ENCODE data around the gene RPTOR.
A peak's percentile ranks its signal among the peaks of the same experiment; 100 is the strongest.
"Not testable (repeated sequence)": the region's sequence is repeated elsewhere in the genome, so short reads cannot be mapped to it uniquely, and the experiment has no call there.

The RPTOR gene

GRCh38 chr17:80516171-80516932 is 28.3 kb upstream of the RPTOR start:
- no peak for DNase-seq

- DNase-seq, result no peak
These were observed 27.0 kb upstream of the RPTOR start for GRCh38 chr17:80517641-80518040.

GRCh38 chr17:80518392-80518791 is 26.2 kb upstream of the RPTOR start:
- DNase-seq, result no peak

GRCh38 chr17:80519091-80519781 is 25.4 kb upstream of the RPTOR start:
- no peak for DNase-seq

GRCh38 chr17:80520810-80521455 is 23.7 kb upstream of the RPTOR start:
- DNase-seq, result no peak

GRCh38 chr17:80523054-80523744 is 21.4 kb upstream of the RPTOR start:
- no peak for DNase-seq

GRCh38 chr17:80523956-80524712 is 20.5 kb upstream of the RPTOR start:
- peak; percentile 97 for DNase-seq

GRCh38 chr17:80526116-80526910 is 18.3 kb upstream of the RPTOR start:
- no peak for DNase-seq

- DNase-seq, result no peak
These were observed 17.5 kb upstream of the RPTOR start for GRCh38 chr17:80527016-80527645.

GRCh38 chr17:80528536-80528935 is 16.1 kb upstream of the RPTOR start:
- no peak for DNase-seq

GRCh38 chr17:80529104-80529903 is 15.3 kb upstream of the RPTOR start:
- peak; percentile 33 for DNase-seq

- no peak for DNase-seq
These were observed 14.7 kb upstream of the RPTOR start for GRCh38 chr17:80529904-80530292.

GRCh38 chr17:80531400-80531799 is 13.2 kb upstream of the RPTOR start:
- DNase-seq, result no peak

- not testable (repeated sequence) for DNase-seq
These were observed 7.3 kb upstream of the RPTOR start for GRCh38 chr17:80537386-80537785.

- DNase-seq, result no peak
These were observed 6.2 kb upstream of the RPTOR start for GRCh38 chr17:80538484-80538883.

- DNase-seq, result no peak
These were observed 5.5 kb upstream of the RPTOR start for GRCh38 chr17:80539022-80539641.

- DNase-seq, result no peak
These were observed 825 bp downstream of the RPTOR start for GRCh38 chr17:80545499-80545826.

- no peak for DNase-seq
These were observed 1.6 kb downstream of the RPTOR start for GRCh38 chr17:80546267-80546666.

- DNase-seq, result no peak
These were observed 7.9 kb downstream of the RPTOR start for GRCh38 chr17:80552523-80552922.

GRCh38 chr17:80555266-80555665 is 10.6 kb downstream of the RPTOR start:
- DNase-seq, result no peak
